Ishikawa (cell line): ENCODE measurements around the gene DHRS2.

Experiments
- CEBPB ChIP-seq: IDR thresholded peaks from 2 replicates; pipeline ENCODE4 v1.6.1; 2012
- CREB1 ChIP-seq: IDR thresholded peaks from 2 replicates; pipeline ENCODE4 v1.6.1; 2012; ENCODE audit warnings: low read depth
- EGR1 ChIP-seq: IDR thresholded peaks from 2 replicates; pipeline ENCODE4 v1.6.1; 2012
- EP300 ChIP-seq: IDR thresholded peaks from 2 replicates; pipeline ENCODE4 v1.6.1; 2012; ENCODE audit warnings: borderline replicate concordance
- FOXM1 ChIP-seq: IDR thresholded peaks from 2 replicates; pipeline ENCODE4 v1.6.1; 2012; ENCODE audit warnings: low read depth, borderline replicate concordance
- MAX ChIP-seq: IDR thresholded peaks from 2 replicates; pipeline ENCODE4 v1.6.1; 2012
- NFIC ChIP-seq: IDR thresholded peaks from 2 replicates; pipeline ENCODE4 v1.6.1; 2012
- RAD21 ChIP-seq: IDR thresholded peaks from 2 replicates; pipeline ENCODE4 v1.6.1; 2012; ENCODE audit warnings: low read depth
- REST ChIP-seq: IDR thresholded peaks from 2 replicates; pipeline ENCODE4 v1.6.1; 2012; ENCODE audit warnings: low read depth, mild to moderate bottlenecking
- TAF1 ChIP-seq: IDR thresholded peaks from 2 replicates; pipeline ENCODE4 v1.6.1; 2012; ENCODE audit warnings: low read depth, mild to moderate bottlenecking
- TCF12 ChIP-seq: IDR thresholded peaks from 2 replicates; pipeline ENCODE4 v1.6.1; 2012; ENCODE audit warnings: low read depth
- TEAD4 ChIP-seq: IDR thresholded peaks from 2 replicates; pipeline ENCODE4 v1.6.1; 2012
- USF1 ChIP-seq: IDR thresholded peaks from 2 replicates; pipeline ENCODE4 v1.6.1; 2012
- YY1 ChIP-seq: IDR thresholded peaks from 2 replicates; pipeline ENCODE4 v1.6.1; 2012; ENCODE audit warnings: low read depth
- ZBTB7A ChIP-seq: IDR thresholded peaks from 2 replicates; pipeline ENCODE4 v1.6.1; 2012; ENCODE audit warnings: low read depth

The DHRS2 gene

GRCh38 chr14:23644195-23644918 lies 8.2 kb downstream of the DHRS2 start:
- TF ChIP-seq CREB1, result no peak
- no peak for TF ChIP-seq ZBTB7A
- TF ChIP-seq CEBPB, result no peak
- no peak for TF ChIP-seq USF1
- TF ChIP-seq RAD21, result no peak
- no peak for TF ChIP-seq FOXM1
- TF ChIP-seq NFIC, result no peak
- TF ChIP-seq EP300, result no peak
- no peak for TF ChIP-seq TCF12
- no peak for TF ChIP-seq YY1

GRCh38 chr14:23644919-23645336 lies 8.8 kb downstream of the DHRS2 start:
- TF ChIP-seq RAD21, result no peak
- TF ChIP-seq TEAD4, result no peak
- no peak for TF ChIP-seq MAX
- no peak for TF ChIP-seq YY1
- TF ChIP-seq NFIC, result no peak
- no peak for TF ChIP-seq FOXM1
- no peak for TF ChIP-seq TCF12
- no peak for TF ChIP-seq ZBTB7A
- TF ChIP-seq USF1, result no peak
- TF ChIP-seq EGR1, result no peak
- no peak for TF ChIP-seq CREB1
- TF ChIP-seq REST, result no peak
- no peak for TF ChIP-seq EP300
- no peak for TF ChIP-seq TAF1

- TF ChIP-seq USF1, result no peak
- TF ChIP-seq MAX, result no peak
- TF ChIP-seq EGR1, result no peak
- TF ChIP-seq NFIC, result no peak
- no peak for TF ChIP-seq YY1
- no peak for TF ChIP-seq TEAD4
- no peak for TF ChIP-seq REST
- TF ChIP-seq FOXM1, result no peak
- no peak for TF ChIP-seq TAF1
- no peak for TF ChIP-seq CEBPB
- TF ChIP-seq TCF12, result no peak
- no peak for TF ChIP-seq RAD21
Measured at GRCh38 chr14:23645504-23645811, 9.3 kb downstream of the DHRS2 start.

GRCh38 chr14:23645812-23646647 lies 9.9 kb downstream of the DHRS2 start:
- TF ChIP-seq YY1 (no peak), EGR1 (no peak), CREB1 (no peak), NFIC (no peak), MAX (no peak), EP300 (no peak), TEAD4 (no peak), TCF12 (no peak), REST (no peak), ZBTB7A (no peak), FOXM1 (no peak), TAF1 (no peak), RAD21 (no peak), CEBPB (no peak)
